Calu3 (cell line): ENCODE data around the gene MRPS25. TPM values are rescaled to one million over a fixed set of nuclear protein-coding genes. Genes with fewer than 3 reads are reported as not detected.

Experiments
- BruUV-seq: library from RNA; stranded (reverse); fragments of 400-500 nt; replicated peaks from 2 replicates; lab custom pipeline; 2021; lab: Mats Ljungman, UMichigan
- CTCF ChIA-PET: fragments of 300-600 bp; sonication (Branson Sonifier 250); formaldehyde crosslinking; loops from one replicate; lab custom pipeline; 2022; ENCODE audit warnings: antibody characterized with exemption; lab: Charles Lee
- DNase-seq: peaks from one replicate; pipeline ENCODE4 v3.0.0; 2022
- H3K27ac Mint-ChIP-seq: one replicate; pipeline ENCODE4 v1.8.0; 2022; ENCODE audit warnings: mixed read lengths; ENCODE audit not compliant: unreplicated experiment
- H3K27me3 Mint-ChIP-seq: one replicate; pipeline ENCODE4 v1.8.0; 2022; ENCODE audit warnings: mixed read lengths; ENCODE audit not compliant: unreplicated experiment
- H3K36me3 Mint-ChIP-seq: one replicate; pipeline ENCODE4 v1.8.0; 2022; ENCODE audit warnings: mild to moderate bottlenecking, moderate library complexity, mixed read lengths; ENCODE audit not compliant: insufficient read depth, unreplicated experiment
- H3K4me1 Mint-ChIP-seq: one replicate; pipeline ENCODE4 v1.8.0; 2022; ENCODE audit warnings: mild to moderate bottlenecking, low read depth, mixed read lengths; ENCODE audit not compliant: unreplicated experiment
- H3K4me3 Mint-ChIP-seq: one replicate; pipeline ENCODE4 v1.8.0; 2022; ENCODE audit warnings: mild to moderate bottlenecking, low read depth, moderate library complexity, mixed read lengths; ENCODE audit not compliant: unreplicated experiment
- H3K9me3 Mint-ChIP-seq: one replicate; pipeline ENCODE4 v1.8.0; 2022; ENCODE audit warnings: low read depth, mixed read lengths; ENCODE audit not compliant: unreplicated experiment
- intact Hi-C: fragments of 100-400 bp; cut with micrococcal nuclease; formaldehyde crosslinking; loops from one replicate; pipeline ENCODE4 v1.10.0; 2022; ENCODE audit not compliant: unreplicated experiment
- total RNA-seq: library from RNA; stranded (reverse); gene quantifications from 2 replicates; pipeline ENCODE4 v1.2.3, GENCODE V29; 2022
- TF ChIP-seq, protein P1 (sequence below): fragments of 200-600 bp; IDR thresholded peaks from one replicate; pipeline ENCODE4 v1.8.0; 2022; ENCODE audit warnings: antibody characterized with exemption; ENCODE audit not compliant: unreplicated experiment

MRPS25 gene
- total RNA-seq, 1 experiment from 2014 or later: 51.8 TPM

DNA sequence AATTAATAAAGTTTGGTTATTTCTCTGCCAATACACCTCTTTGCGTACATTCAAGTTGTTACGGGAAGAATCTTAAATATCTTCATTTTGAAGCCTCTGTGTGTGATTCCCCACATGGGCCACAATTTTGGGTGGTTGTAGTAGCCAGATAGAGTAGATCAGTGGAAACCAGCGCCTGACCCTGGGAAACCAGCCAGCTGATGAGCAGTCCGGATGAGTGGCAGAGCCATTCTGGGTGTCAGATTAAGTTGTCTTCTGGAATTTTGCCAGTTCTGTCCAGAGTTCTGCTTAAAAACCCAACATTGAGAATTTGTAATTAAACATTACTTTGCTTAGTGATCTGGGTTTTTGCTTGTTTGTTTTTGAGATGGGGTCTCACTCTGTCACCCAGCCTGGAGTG lies 49.7 kb downstream of the MRPS25 start:
- no peak for DNase-seq
- Mint-ChIP-seq H3K36me3 (peaks cover 12% of the 10 kb centered on the region), H3K9me3 (no peaks in the 10 kb centered on the region), H3K27me3 (no peaks in the 10 kb centered on the region), H3K4me1 (no peaks in the 10 kb centered on the region), H3K27ac (no peak overlapping the region), H3K4me3 (no peak overlapping the region)
- CTCF ChIA-PET: no interaction called here
- TF ChIP-seq, protein P1, sequence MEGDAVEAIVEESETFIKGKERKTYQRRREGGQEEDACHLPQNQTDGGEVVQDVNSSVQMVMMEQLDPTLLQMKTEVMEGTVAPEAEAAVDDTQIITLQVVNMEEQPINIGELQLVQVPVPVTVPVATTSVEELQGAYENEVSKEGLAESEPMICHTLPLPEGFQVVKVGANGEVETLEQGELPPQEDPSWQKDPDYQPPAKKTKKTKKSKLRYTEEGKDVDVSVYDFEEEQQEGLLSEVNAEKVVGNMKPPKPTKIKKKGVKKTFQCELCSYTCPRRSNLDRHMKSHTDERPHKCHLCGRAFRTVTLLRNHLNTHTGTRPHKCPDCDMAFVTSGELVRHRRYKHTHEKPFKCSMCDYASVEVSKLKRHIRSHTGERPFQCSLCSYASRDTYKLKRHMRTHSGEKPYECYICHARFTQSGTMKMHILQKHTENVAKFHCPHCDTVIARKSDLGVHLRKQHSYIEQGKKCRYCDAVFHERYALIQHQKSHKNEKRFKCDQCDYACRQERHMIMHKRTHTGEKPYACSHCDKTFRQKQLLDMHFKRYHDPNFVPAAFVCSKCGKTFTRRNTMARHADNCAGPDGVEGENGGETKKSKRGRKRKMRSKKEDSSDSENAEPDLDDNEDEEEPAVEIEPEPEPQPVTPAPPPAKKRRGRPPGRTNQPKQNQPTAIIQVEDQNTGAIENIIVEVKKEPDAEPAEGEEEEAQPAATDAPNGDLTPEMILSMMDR: no peak
- intact Hi-C loops: no loop called here
- no TSS peak for BruUV-seq

DNA sequence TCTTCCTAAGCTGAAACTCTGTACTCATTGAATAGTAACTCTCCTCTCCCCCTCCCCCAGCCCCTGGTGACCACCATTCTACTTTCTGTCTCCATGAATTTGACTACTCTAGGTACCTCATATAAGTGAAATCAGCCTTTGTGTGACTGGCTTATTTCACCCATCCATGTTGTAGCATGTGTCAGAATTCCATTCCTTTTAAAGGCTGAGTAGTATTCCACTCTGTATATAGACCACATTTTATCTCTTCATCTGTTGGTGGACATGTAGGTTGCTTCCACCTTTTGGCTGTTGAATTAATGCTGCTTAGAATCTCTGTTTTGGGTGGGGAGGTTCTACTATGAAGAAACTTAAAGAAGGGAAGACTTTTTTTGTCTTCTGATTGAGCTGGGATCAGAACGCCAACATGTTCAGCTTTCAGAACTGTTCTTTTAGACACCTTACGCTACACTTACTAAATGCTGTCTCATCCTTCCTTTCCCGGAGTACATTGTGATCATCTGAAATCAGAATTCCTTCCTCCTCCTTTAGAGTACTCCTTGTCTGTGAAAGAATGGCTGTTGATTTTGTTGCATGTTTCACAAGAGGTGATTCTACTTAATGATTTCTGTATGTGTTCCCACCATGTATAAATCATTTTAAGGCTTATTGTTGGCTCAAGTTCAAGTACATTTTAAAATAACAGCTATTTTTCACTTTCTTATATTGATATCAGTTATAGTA lies 50.3 kb downstream of the MRPS25 start:
- intact Hi-C loops: no loop called here

DNA sequence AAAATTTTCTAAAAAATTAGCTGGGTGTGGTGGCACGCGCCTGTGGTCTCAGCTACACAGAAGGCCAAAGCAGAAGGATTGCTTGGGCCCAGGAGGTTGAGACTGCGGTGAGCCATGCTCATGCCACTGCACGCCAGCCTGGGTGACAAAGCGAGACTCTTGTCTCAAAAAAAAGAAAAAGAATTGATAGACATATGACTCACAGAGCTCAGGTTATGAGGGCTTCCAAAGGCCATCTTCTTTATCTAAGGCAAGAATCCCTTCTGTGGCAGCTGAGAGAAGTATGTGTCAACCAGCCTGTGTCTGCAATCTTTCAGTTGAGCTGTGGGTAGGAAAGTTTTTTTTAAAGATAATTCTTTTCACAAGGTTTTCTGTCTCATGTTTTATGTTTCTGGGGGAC lies 53.9 kb downstream of the MRPS25 start:
- H3K27me3 Mint-ChIP-seq: no peaks in the 10 kb centered on the region
- intact Hi-C loops: no loop called here
- TF ChIP-seq, protein P1: no peak

More for the DNA sequence above, 50.3 kb downstream of the MRPS25 start:
- Mint-ChIP-seq H3K4me3 (no peak overlapping the region), H3K9me3 (no peaks in the 10 kb centered on the region), H3K27me3 (no peaks in the 10 kb centered on the region), H3K27ac (no peak overlapping the region), H3K36me3 (peaks cover 12% of the 10 kb centered on the region), H3K4me1 (no peaks in the 10 kb centered on the region)
- BruUV-seq: no TSS peak
- CTCF ChIA-PET: interaction anchor here (0.6 kb wide), 1 partner anchor 10 kb away, joined by 7 read pairs; no protein-coding TSS in a partner anchor
- TF ChIP-seq, protein P1: no peak
- no peak for DNase-seq

DNA sequence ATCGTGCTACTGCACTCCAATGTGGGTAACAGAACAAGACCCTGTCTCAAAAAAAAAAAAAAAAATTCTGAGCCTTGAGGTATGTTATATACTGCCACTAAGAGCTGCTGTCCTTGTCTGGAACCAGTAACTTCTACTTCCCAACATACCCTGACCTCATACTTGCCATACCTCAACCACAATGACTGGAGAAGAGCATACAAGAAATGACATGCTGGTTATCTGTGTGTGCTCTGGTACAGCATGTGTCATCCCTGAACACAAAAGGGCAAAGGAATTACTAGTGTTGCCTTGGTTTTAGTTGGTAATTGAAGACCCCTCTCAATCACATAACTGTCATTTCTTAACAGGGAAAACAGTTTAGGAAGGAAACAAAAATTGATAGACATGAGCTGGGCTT lies 54.5 kb downstream of the MRPS25 start:
- CTCF ChIA-PET: no interaction called here
- BruUV-seq: no TSS peak
- intact Hi-C loops: no loop called here

More for the DNA sequence above, 53.9 kb downstream of the MRPS25 start:
- no peak overlapping the region for H3K4me3 Mint-ChIP-seq
- no peaks in the 10 kb centered on the region for H3K4me1 Mint-ChIP-seq
- no peaks in the 10 kb centered on the region for H3K9me3 Mint-ChIP-seq
- CTCF ChIA-PET: no interaction called here
- H3K27ac Mint-ChIP-seq: no peak overlapping the region
- H3K36me3 Mint-ChIP-seq: peaks cover 17% of the 10 kb centered on the region
- DNase-seq: no peak
- BruUV-seq: no TSS peak

More for the DNA sequence above, 54.5 kb downstream of the MRPS25 start:
- Mint-ChIP-seq H3K36me3 (peaks cover 17% of the 10 kb centered on the region), H3K4me3 (no peak overlapping the region), H3K4me1 (no peaks in the 10 kb centered on the region), H3K27me3 (no peaks in the 10 kb centered on the region), H3K27ac (no peak overlapping the region), H3K9me3 (no peaks in the 10 kb centered on the region)
- no peak for DNase-seq
- TF ChIP-seq, protein P1: no peak
